ENCODE measurements around the gene F2RL1. TPM values are rescaled to one million over a fixed set of nuclear protein-coding genes. Genes with fewer than 3 reads are reported as not detected.

F2RL1 gene
- total and polyA plus RNA-seq, 4 donors, result 3.8 to 19.2 (median 5.4) TPM

DNA sequence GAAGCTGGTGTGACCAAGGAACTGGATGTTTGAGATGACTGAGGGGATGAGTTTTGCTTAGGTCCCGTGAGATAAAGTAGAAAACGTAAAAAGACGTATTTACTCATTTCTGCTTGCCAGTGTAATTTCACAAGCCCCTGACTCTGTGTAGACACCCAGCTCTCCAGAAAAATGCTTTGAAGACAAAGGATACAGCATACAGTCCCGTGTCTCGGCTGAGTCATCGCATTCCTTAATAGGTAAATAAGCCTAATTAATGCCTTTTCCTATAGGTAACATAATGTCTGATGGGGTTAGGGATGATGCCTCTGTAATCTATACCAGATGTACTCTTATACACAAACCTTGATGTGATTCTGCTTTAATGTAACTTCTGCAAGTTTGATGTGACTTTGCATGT is 51.2 kb downstream of the F2RL1 start:
- no peaks in the 10 kb centered on the region for H3K36me3 ChIP-seq (ENCODE audit: control insufficient read depth in 4 of 4, insufficient read depth in 4 of 4, low read length in 4 of 4)
- peaks cover 0 to 9% (median 0%) of the 10 kb centered on the region in 5 donors for H3K4me1 ChIP-seq (ENCODE audit: control insufficient read depth in 5 of 5, insufficient read depth in 5 of 5, low read length in 5 of 5)
- H3K27ac ChIP-seq (ENCODE audit: low read depth in 1 of 2, low read length in 1 of 2), result no peak overlapping the region
- no peak overlapping the region for H3K9ac ChIP-seq (ENCODE audit: insufficient read depth in 1 of 2, low read length in 2 of 2)
- 86 to 94% methylated on average over 6 of the region's 6 CpGs for WGBS, 2 donors
- no peaks in the 10 kb centered on the region for H3K27me3 ChIP-seq (ENCODE audit: control insufficient read depth in 3 of 3, insufficient read depth in 3 of 3, low read length in 2 of 3)
- H3K9me3 ChIP-seq (ENCODE audit: control insufficient read depth in 4 of 4, insufficient read depth in 3 of 4, low read length in 3 of 4), result no peaks in the 10 kb centered on the region
- no peak for TF ChIP-seq CTCF (IDR thresholded peaks at IDR 0.05; ENCODE audit: control extremely low read depth, extremely low read depth)
- H3K4me3 ChIP-seq, result no peak overlapping the region
- ATAC-seq (ENCODE audit: insufficient read depth, low FRiP score) (no peak), DNase-seq (no peak)

DNA sequence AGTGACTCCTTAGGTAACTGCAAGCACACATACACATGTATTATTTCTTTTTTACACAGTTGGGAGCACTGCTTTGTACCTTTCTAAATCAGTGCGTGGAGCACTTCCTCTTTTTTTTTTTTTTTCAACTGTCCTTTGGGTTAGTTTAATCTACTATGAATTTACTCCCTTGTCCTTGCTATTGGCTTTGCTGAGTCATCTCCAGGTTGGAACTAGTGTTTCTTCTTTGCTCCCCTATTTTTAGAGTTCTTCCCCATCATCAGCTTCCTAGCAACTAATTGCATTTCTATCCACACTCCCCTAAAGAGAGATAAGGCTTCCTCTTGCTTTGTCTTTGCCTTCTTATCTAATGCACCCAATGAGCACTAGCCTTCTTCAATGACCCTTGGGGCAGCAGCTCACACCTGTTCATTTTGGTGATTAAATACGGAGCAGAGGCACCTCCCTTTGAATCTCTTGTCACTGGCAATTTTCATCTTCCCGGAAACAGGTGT is 55.3 kb downstream of the F2RL1 start:
- ATAC-seq (ENCODE audit: insufficient read depth, low FRiP score), result no peak
- TF ChIP-seq CTCF (IDR thresholded peaks at IDR 0.05; ENCODE audit: control extremely low read depth, extremely low read depth), result no peak

More for the DNA sequence above, 55.3 kb downstream of the F2RL1 start:
- WGBS, 2 donors, result 44 to 55% methylated on average over 3 of the region's 3 CpGs
- H3K4me1 ChIP-seq (ENCODE audit: control insufficient read depth in 5 of 5, insufficient read depth in 5 of 5, low read length in 5 of 5), result peaks cover 0 to 9% (median 0%) of the 10 kb centered on the region in 5 donors
- H3K27ac ChIP-seq (ENCODE audit: low read depth in 1 of 2, low read length in 1 of 2), result no peak overlapping the region
- DNase-seq, result no peak
- no peaks in the 10 kb centered on the region for H3K9me3 ChIP-seq (ENCODE audit: control insufficient read depth in 4 of 4, insufficient read depth in 3 of 4, low read length in 3 of 4)
- no peak overlapping the region for H3K9ac ChIP-seq (ENCODE audit: insufficient read depth in 1 of 2, low read length in 2 of 2)
- no peaks in the 10 kb centered on the region for H3K27me3 ChIP-seq (ENCODE audit: control insufficient read depth in 3 of 3, insufficient read depth in 3 of 3, low read length in 2 of 3)
- no peaks in the 10 kb centered on the region for H3K36me3 ChIP-seq (ENCODE audit: control insufficient read depth in 4 of 4, insufficient read depth in 4 of 4, low read length in 4 of 4)
- no peak overlapping the region for H3K4me3 ChIP-seq

Small RNA genes within 50 kb of the gene (small RNA-seq; reads per million reads assigned to genes)
- not detected for gene RN7SL208P (ENCODE audit: low replicate concordance)

Other genes with a start within 250 kb of the F2RL1 start
- gene F2RL2, start 195.6 kb upstream of the F2RL1 start, total RNA-seq, result under 1 TPM; 0.49 to 0.80 TPM
- under 1 TPM; 0.07 to 0.18 TPM for gene F2RL2, start 195.6 kb upstream of the F2RL1 start, polyA plus RNA-seq
- gene F2R, start 102.9 kb upstream of the F2RL1 start, total RNA-seq, result 10 to 100 TPM; 13.9 to 31.8 TPM
- 10 to 100 TPM in 1 of 2 donors, 1 to 10 TPM in 1; 4.2 to 13.5 TPM for gene F2R, start 102.9 kb upstream of the F2RL1 start, polyA plus RNA-seq
- 1 to 10 TPM; 1.3 to 1.9 TPM for gene S100Z, start 31.0 kb downstream of the F2RL1 start, total RNA-seq
- 1 to 10 TPM in 1 of 2 donors, under 1 TPM in 1; 0.77 to 1.7 TPM for gene S100Z, start 31.0 kb downstream of the F2RL1 start, polyA plus RNA-seq
- gene CRHBP, start 134.0 kb downstream of the F2RL1 start, total RNA-seq, result under 1 TPM; 0.37 to 0.58 TPM
- gene CRHBP, start 134.0 kb downstream of the F2RL1 start, polyA plus RNA-seq, result under 1 TPM; 0.21 to 0.30 TPM
- 10 to 100 TPM; 21.0 to 29.9 TPM for gene AGGF1, start 211.4 kb downstream of the F2RL1 start, total RNA-seq
- gene AGGF1, start 211.4 kb downstream of the F2RL1 start, polyA plus RNA-seq, result 10 to 100 TPM in 1 of 2 donors, 1 to 10 TPM in 1; 7.7 to 12.0 TPM